ENCODE measurements around the gene ZNF23.

- TF ChIP-seq POLR2A (IDR thresholded peaks at IDR 0.05), result no peak
- TF ChIP-seq POLR2AphosphoS5 (IDR thresholded peaks at IDR 0.05), result no peak
- TF ChIP-seq, protein P1, sequence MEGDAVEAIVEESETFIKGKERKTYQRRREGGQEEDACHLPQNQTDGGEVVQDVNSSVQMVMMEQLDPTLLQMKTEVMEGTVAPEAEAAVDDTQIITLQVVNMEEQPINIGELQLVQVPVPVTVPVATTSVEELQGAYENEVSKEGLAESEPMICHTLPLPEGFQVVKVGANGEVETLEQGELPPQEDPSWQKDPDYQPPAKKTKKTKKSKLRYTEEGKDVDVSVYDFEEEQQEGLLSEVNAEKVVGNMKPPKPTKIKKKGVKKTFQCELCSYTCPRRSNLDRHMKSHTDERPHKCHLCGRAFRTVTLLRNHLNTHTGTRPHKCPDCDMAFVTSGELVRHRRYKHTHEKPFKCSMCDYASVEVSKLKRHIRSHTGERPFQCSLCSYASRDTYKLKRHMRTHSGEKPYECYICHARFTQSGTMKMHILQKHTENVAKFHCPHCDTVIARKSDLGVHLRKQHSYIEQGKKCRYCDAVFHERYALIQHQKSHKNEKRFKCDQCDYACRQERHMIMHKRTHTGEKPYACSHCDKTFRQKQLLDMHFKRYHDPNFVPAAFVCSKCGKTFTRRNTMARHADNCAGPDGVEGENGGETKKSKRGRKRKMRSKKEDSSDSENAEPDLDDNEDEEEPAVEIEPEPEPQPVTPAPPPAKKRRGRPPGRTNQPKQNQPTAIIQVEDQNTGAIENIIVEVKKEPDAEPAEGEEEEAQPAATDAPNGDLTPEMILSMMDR (IDR thresholded peaks at IDR 0.05), result no peak
Measured at GRCh38 chr16:71402007-71402406, 60.0 kb downstream of the ZNF23 start.
